Tibial nerve (tissue), 3 donors: ENCODE data around the gene UFSP2.

ENCODE experiments used
- CTCF ChIP-seq, 5 experiments: fragments of 200-600 bp in 3 of 5; fragments of 450-650 bp in 2 of 5; sonication (generic) in 3 of 5; IDR thresholded peaks; one replicate each; pipeline ENCODE4 v1.5.1; 2016 to 2019; ENCODE audit warnings: antibody characterized with exemption in 5 of 5, mild to moderate bottlenecking in 3 of 5, moderate library complexity in 2 of 5
- POLR2A ChIP-seq, 2 donors: fragments of 450-650 bp; IDR thresholded peaks; one replicate each; pipeline ENCODE4 v1.6.1; 2017; ENCODE audit warnings: antibody characterized with exemption in 2 of 2, mild to moderate bottlenecking in 2 of 2, moderate library complexity in 2 of 2

GRCh38 chr4:185374027-185374426, 51.7 kb downstream of the UFSP2 start:
- TF ChIP-seq CTCF (IDR thresholded peaks at IDR 0.05) (no peak), POLR2A (IDR thresholded peaks at IDR 0.05) (no peak)
